GM21390 (cell line): ENCODE measurements around the gene SLAMF6.
"Not testable (repeated sequence)": the region's sequence is repeated elsewhere in the genome, so short reads cannot be mapped to it uniquely, and the experiment has no call there.

Experiments used
- ATAC-seq: cut with Tn5 transposase; IDR thresholded peaks from one replicate; pipeline ENCODE4 v1.9.1; 2021; ENCODE audit not compliant: unreplicated experiment

SLAMF6 gene

GRCh38 chr1:160522622-160523345 lies at the start of gene SLAMF6:
Gene SLAMF6, minus strand, starts transcription at chr1:160523255. Its CDS starts 63 bp downstream, at chr1:160523192.
- no peak for ATAC-seq

- ATAC-seq: no peak
These were observed 47.8 kb upstream of the SLAMF6 start for GRCh38 chr1:160570840-160571239.

GRCh38 chr1:160569806-160570205 lies 46.8 kb upstream of the SLAMF6 start:
- no peak for ATAC-seq

- ATAC-seq: no peak
These were observed 45.0 kb upstream of the SLAMF6 start for GRCh38 chr1:160567858-160568682.

GRCh38 chr1:160567341-160567740 lies 44.3 kb upstream of the SLAMF6 start:
- ATAC-seq: no peak

GRCh38 chr1:160565564-160565963 lies 42.5 kb upstream of the SLAMF6 start:
- ATAC-seq: no peak

GRCh38 chr1:160563230-160563629 lies 40.2 kb upstream of the SLAMF6 start:
- not testable (repeated sequence) for ATAC-seq

- not testable (repeated sequence) for ATAC-seq
These were observed 39.7 kb upstream of the SLAMF6 start for GRCh38 chr1:160562745-160563144.

GRCh38 chr1:160560806-160561205 lies 37.8 kb upstream of the SLAMF6 start:
- no peak for ATAC-seq

GRCh38 chr1:160560045-160560705 lies 37.1 kb upstream of the SLAMF6 start:
- ATAC-seq: no peak

- not testable (repeated sequence) for ATAC-seq
These were observed 36.4 kb upstream of the SLAMF6 start for GRCh38 chr1:160559437-160559836.

GRCh38 chr1:160558660-160559380 lies 35.8 kb upstream of the SLAMF6 start:
- ATAC-seq: no peak

GRCh38 chr1:160553778-160554177 lies 30.7 kb upstream of the SLAMF6 start:
- ATAC-seq: no peak

GRCh38 chr1:160552425-160552824 lies 29.4 kb upstream of the SLAMF6 start:
- no peak for ATAC-seq

GRCh38 chr1:160550572-160551034 lies 27.5 kb upstream of the SLAMF6 start:
- no peak for ATAC-seq

- peak; percentile 9 for ATAC-seq
These were observed 26.6 kb upstream of the SLAMF6 start for GRCh38 chr1:160549665-160550006.

GRCh38 chr1:160548960-160549664 lies 26.1 kb upstream of the SLAMF6 start:
- ATAC-seq: peak; percentile 55

- no peak for ATAC-seq
These were observed 25.1 kb upstream of the SLAMF6 start for GRCh38 chr1:160548183-160548582.

- no peak for ATAC-seq
These were observed 24.4 kb upstream of the SLAMF6 start for GRCh38 chr1:160547422-160547821.

GRCh38 chr1:160546942-160547341 lies 23.9 kb upstream of the SLAMF6 start:
- ATAC-seq: no peak
